A549 (cell line): ENCODE data around the gene TRMT44.
"Not testable (repeated sequence)": the region's sequence is repeated elsewhere in the genome, so short reads cannot be mapped to it uniquely, and the experiment has no call there.

ENCODE experiments used
- CBX2 ChIP-seq: fragments of 200-600 bp; sonication (generic); IDR thresholded peaks from 2 replicates; pipeline ENCODE4 v1.6.1; 2016; ENCODE audit warnings: low read depth, mild to moderate bottlenecking, borderline replicate concordance
- CHD2 ChIP-seq: fragments of 150-350 bp; IDR thresholded peaks from 2 replicates; pipeline ENCODE4 v1.6.1; 2014; ENCODE audit warnings: low read length; ENCODE audit not compliant: partially characterized antibody
- HEYL ChIP-seq: fragments of 250-450 bp; sonication (Bioruptor Pico); IDR thresholded peaks from 2 replicates; pipeline ENCODE4 v1.8.0; 2021; ENCODE audit warnings: mild to moderate bottlenecking, moderate library complexity

GRCh38 chr4:8491478-8491877 is 50.9 kb downstream of the TRMT44 start:
- TF ChIP-seq CHD2; HEYL (CRISPR knock-in tag); CBX2: not testable (repeated sequence)
